Ishikawa (cell line): Measurements from ENCODE around the gene ATXN1.

Experiments used
- CEBPB ChIP-seq: IDR thresholded peaks from 2 replicates; pipeline ENCODE4 v1.6.1; 2012
- CREB1 ChIP-seq: IDR thresholded peaks from 2 replicates; pipeline ENCODE4 v1.6.1; 2012; ENCODE audit warnings: low read depth
- EGR1 ChIP-seq: IDR thresholded peaks from 2 replicates; pipeline ENCODE4 v1.6.1; 2012
- EP300 ChIP-seq: IDR thresholded peaks from 2 replicates; pipeline ENCODE4 v1.6.1; 2012; ENCODE audit warnings: borderline replicate concordance
- FOXM1 ChIP-seq: IDR thresholded peaks from 2 replicates; pipeline ENCODE4 v1.6.1; 2012; ENCODE audit warnings: low read depth, borderline replicate concordance
- NFIC ChIP-seq: IDR thresholded peaks from 2 replicates; pipeline ENCODE4 v1.6.1; 2012
- RAD21 ChIP-seq: IDR thresholded peaks from 2 replicates; pipeline ENCODE4 v1.6.1; 2012; ENCODE audit warnings: low read depth
- REST ChIP-seq: IDR thresholded peaks from 2 replicates; pipeline ENCODE4 v1.6.1; 2012; ENCODE audit warnings: low read depth, mild to moderate bottlenecking
- TAF1 ChIP-seq: IDR thresholded peaks from 2 replicates; pipeline ENCODE4 v1.6.1; 2012; ENCODE audit warnings: low read depth, mild to moderate bottlenecking
- TCF12 ChIP-seq: IDR thresholded peaks from 2 replicates; pipeline ENCODE4 v1.6.1; 2012; ENCODE audit warnings: low read depth
- TEAD4 ChIP-seq: IDR thresholded peaks from 2 replicates; pipeline ENCODE4 v1.6.1; 2012
- YY1 ChIP-seq: IDR thresholded peaks from 2 replicates; pipeline ENCODE4 v1.6.1; 2012; ENCODE audit warnings: low read depth
- ZBTB7A ChIP-seq: IDR thresholded peaks from 2 replicates; pipeline ENCODE4 v1.6.1; 2012; ENCODE audit warnings: low read depth
- TF ChIP-seq, protein P1 (sequence below): IDR thresholded peaks from 2 replicates; pipeline ENCODE4 v1.6.1; 2012
- TF ChIP-seq, protein P2 (sequence below): IDR thresholded peaks from 2 replicates; pipeline ENCODE4 v1.6.1; 2012

ATXN1 gene

GRCh38 chr6:16783509-16783908, 22.2 kb upstream of the ATXN1 start:
- TF ChIP-seq TAF1 (no peak), TCF12 (no peak), FOXM1 (no peak), CEBPB (no peak), REST (no peak), RAD21 (no peak), EP300 (no peak), TEAD4 (no peak), YY1 (no peak), EGR1 (no peak)
- TF ChIP-seq, protein P1, sequence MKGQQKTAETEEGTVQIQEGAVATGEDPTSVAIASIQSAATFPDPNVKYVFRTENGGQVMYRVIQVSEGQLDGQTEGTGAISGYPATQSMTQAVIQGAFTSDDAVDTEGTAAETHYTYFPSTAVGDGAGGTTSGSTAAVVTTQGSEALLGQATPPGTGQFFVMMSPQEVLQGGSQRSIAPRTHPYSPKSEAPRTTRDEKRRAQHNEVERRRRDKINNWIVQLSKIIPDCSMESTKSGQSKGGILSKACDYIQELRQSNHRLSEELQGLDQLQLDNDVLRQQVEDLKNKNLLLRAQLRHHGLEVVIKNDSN: no peak

- TF ChIP-seq NFIC (no peak), TCF12 (no peak), TEAD4 (no peak), REST (no peak), YY1 (no peak), RAD21 (no peak), TAF1 (no peak), EP300 (no peak), EGR1 (no peak), CEBPB (no peak), FOXM1 (no peak)
- TF ChIP-seq, protein P2, sequence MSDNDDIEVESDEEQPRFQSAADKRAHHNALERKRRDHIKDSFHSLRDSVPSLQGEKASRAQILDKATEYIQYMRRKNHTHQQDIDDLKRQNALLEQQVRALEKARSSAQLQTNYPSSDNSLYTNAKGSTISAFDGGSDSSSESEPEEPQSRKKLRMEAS: no peak
- TF ChIP-seq, protein P1: no peak
Observed at GRCh38 chr6:16782278-16782677, 21.0 kb upstream of the ATXN1 start.

- TF ChIP-seq, protein P2: no peak
- no peak for TF ChIP-seq CREB1
- TF ChIP-seq, protein P1: no peak
- no peak for TF ChIP-seq NFIC
- TF ChIP-seq CEBPB: no peak
- TF ChIP-seq ZBTB7A: no peak
- no peak for TF ChIP-seq RAD21
- no peak for TF ChIP-seq REST
- TF ChIP-seq TAF1: no peak
- TF ChIP-seq EGR1: no peak
- no peak for TF ChIP-seq YY1
- TF ChIP-seq TCF12: no peak
- no peak for TF ChIP-seq FOXM1
- TF ChIP-seq TEAD4: no peak
- TF ChIP-seq EP300: no peak
Observed at GRCh38 chr6:16781348-16782169, 20.3 kb upstream of the ATXN1 start.
